ENCODE results near the gene ARHGAP6.

The ARHGAP6 gene

GRCh38 chrX:11374570-11374969, 291.1 kb downstream of the ARHGAP6 start:
- Histone ChIP-seq H3K9ac (no peak overlapping the region), H3K79me2 (ENCODE audit: insufficient read depth, low read depth) (no peaks in the 10 kb centered on the region), H3K27me3 (ENCODE audit: insufficient read depth, low read depth) (no peaks in the 10 kb centered on the region), H3K36me3 (ENCODE audit: insufficient read depth) (no peaks in the 10 kb centered on the region), H3K4me3 (IDR thresholded peaks at IDR 0.05; ENCODE audit: insufficient read depth, low read depth, low read length) (no peak overlapping the region), H3K4me2 (no peak overlapping the region), H4K20me1 (ENCODE audit: insufficient read depth) (no peaks in the 10 kb centered on the region), H3K27ac (no peak overlapping the region), H3K4me1 (ENCODE audit: low read depth, poor library complexity, severe bottlenecking) (no peaks in the 10 kb centered on the region), H2AFZ (ENCODE audit: low read depth) (no peak overlapping the region)
- TF ChIP-seq CTCF (conservative IDR thresholded peaks at IDR 0.05; ENCODE audit: low read depth, low read length) = no peak

GRCh38 chrX:11371106-11371505, 294.6 kb downstream of the ARHGAP6 start:
- no peaks in the 10 kb centered on the region for H4K20me1 ChIP-seq (ENCODE audit: insufficient read depth)
- no peak overlapping the region for H3K4me3 ChIP-seq (IDR thresholded peaks at IDR 0.05; ENCODE audit: insufficient read depth, low read depth, low read length)
- no peak for TF ChIP-seq CTCF (conservative IDR thresholded peaks at IDR 0.05; ENCODE audit: low read depth, low read length)
- no peaks in the 10 kb centered on the region for H3K27me3 ChIP-seq (ENCODE audit: insufficient read depth, low read depth)
- no peak overlapping the region for H3K4me2 ChIP-seq
- no peak overlapping the region for H2AFZ ChIP-seq (ENCODE audit: low read depth)
- H3K36me3 ChIP-seq (ENCODE audit: insufficient read depth) = no peaks in the 10 kb centered on the region
- H3K4me1 ChIP-seq (ENCODE audit: low read depth, poor library complexity, severe bottlenecking) = no peaks in the 10 kb centered on the region
- no peaks in the 10 kb centered on the region for H3K79me2 ChIP-seq (ENCODE audit: insufficient read depth, low read depth)
- H3K9ac ChIP-seq = no peak overlapping the region
- no peak overlapping the region for H3K27ac ChIP-seq

GRCh38 chrX:11367609-11368430, 297.9 kb downstream of the ARHGAP6 start:
- H3K36me3 ChIP-seq (ENCODE audit: insufficient read depth) = no peaks in the 10 kb centered on the region
- H3K9ac ChIP-seq = no peak overlapping the region
- no peaks in the 10 kb centered on the region for H3K27me3 ChIP-seq (ENCODE audit: insufficient read depth, low read depth)
- no peaks in the 10 kb centered on the region for H3K79me2 ChIP-seq (ENCODE audit: insufficient read depth, low read depth)
- no peak overlapping the region for H3K27ac ChIP-seq
- no peak overlapping the region for H3K4me3 ChIP-seq (IDR thresholded peaks at IDR 0.05; ENCODE audit: insufficient read depth, low read depth, low read length)
- TF ChIP-seq CTCF (conservative IDR thresholded peaks at IDR 0.05; ENCODE audit: low read depth, low read length) = no peak
- peaks cover 29% of the 10 kb centered on the region for H3K4me1 ChIP-seq (ENCODE audit: low read depth, poor library complexity, severe bottlenecking)
- no peak overlapping the region for H2AFZ ChIP-seq (ENCODE audit: low read depth)
- no peaks in the 10 kb centered on the region for H4K20me1 ChIP-seq (ENCODE audit: insufficient read depth)
- H3K4me2 ChIP-seq = no peak overlapping the region

GRCh38 chrX:11366998-11367595, 298.6 kb downstream of the ARHGAP6 start:
- no peak for TF ChIP-seq CTCF (conservative IDR thresholded peaks at IDR 0.05; ENCODE audit: low read depth, low read length)
- Histone ChIP-seq H3K27me3 (ENCODE audit: insufficient read depth, low read depth) (no peaks in the 10 kb centered on the region), H3K4me3 (IDR thresholded peaks at IDR 0.05; ENCODE audit: insufficient read depth, low read depth, low read length) (no peak overlapping the region), H3K79me2 (ENCODE audit: insufficient read depth, low read depth) (no peaks in the 10 kb centered on the region), H4K20me1 (ENCODE audit: insufficient read depth) (no peaks in the 10 kb centered on the region), H2AFZ (ENCODE audit: low read depth) (no peak overlapping the region), H3K9ac (no peak overlapping the region), H3K27ac (no peak overlapping the region), H3K4me2 (no peak overlapping the region), H3K36me3 (ENCODE audit: insufficient read depth) (no peaks in the 10 kb centered on the region), H3K4me1 (ENCODE audit: low read depth, poor library complexity, severe bottlenecking) (peaks cover 36% of the 10 kb centered on the region)
